K562 (cell line): ENCODE results near the gene NMRK2. TPM values are rescaled to one million over a fixed set of nuclear protein-coding genes. Genes with fewer than 3 reads are reported as not detected.
A peak's percentile ranks its signal among the peaks of the same experiment; 100 is the strongest.

ENCODE experiments used
- CREB3 ChIP-seq: fragments of 450-650 bp; conservative IDR thresholded peaks from 2 replicates; pipeline ENCODE4 v1.6.1; 2016; ENCODE audit warnings: missing genetic modification characterization, low read depth, mild to moderate bottlenecking, missing compliant biosample characterization, moderate library complexity
- ESRRA ChIP-seq: fragments of 450-650 bp; IDR thresholded peaks from 2 replicates; pipeline ENCODE4 v1.6.1; 2014; ENCODE audit warnings: low read depth, mild to moderate bottlenecking, moderate library complexity, borderline replicate concordance
- HDAC1 ChIP-seq, 2 experiments: fragments of 450-650 bp; IDR thresholded peaks; 2 replicates each; pipeline ENCODE4 v1.6.1; 2016 to 2017; ENCODE audit warnings: inconsistent platforms in 1 of 2, mild to moderate bottlenecking in 1 of 2, moderate library complexity in 1 of 2
- KDM4B ChIP-seq, 2 experiments: fragments of 450-650 bp in 1 of 2; sonication (generic) in 1 of 2; IDR thresholded peaks; 2 replicates each; pipeline ENCODE4 v1.6.1; 2016 to 2017; ENCODE audit warnings: borderline replicate concordance in 2 of 2, antibody characterized with exemption in 1 of 2, low read depth in 1 of 2, mild to moderate bottlenecking in 1 of 2
- MAX ChIP-seq: sonication (generic); formaldehyde crosslinking; IDR thresholded peaks from 2 replicates; pipeline ENCODE4 v1.9.0; 2022; ENCODE audit warnings: mild to moderate bottlenecking, missing genetic modification reagents
- MEF2D ChIP-seq: conservative IDR thresholded peaks from 2 replicates; pipeline ENCODE4 v1.6.1; 2016; ENCODE audit warnings: low read depth, missing genetic modification characterization, missing compliant biosample characterization
- MTA1 ChIP-seq: fragments of 450-650 bp; IDR thresholded peaks from 2 replicates; pipeline ENCODE4 v1.6.1; 2017; ENCODE audit warnings: borderline replicate concordance
- NELFE ChIP-seq: IDR thresholded peaks from 2 replicates; pipeline ENCODE4 v1.6.1; 2011; ENCODE audit warnings: mild to moderate bottlenecking; ENCODE audit not compliant: insufficient read depth, insufficient read length
- PHTF2 ChIP-seq: fragments of 250-450 bp; sonication (Bioruptor Pico); IDR thresholded peaks from 2 replicates; pipeline ENCODE4 v1.5.0; 2021; ENCODE audit warnings: mild to moderate bottlenecking
- SMARCA5 ChIP-seq: fragments of 450-650 bp; IDR thresholded peaks from 2 replicates; pipeline ENCODE4 v1.6.1; 2016
- SRSF3 ChIP-seq: fragments of 200-400 bp; formaldehyde crosslinking; IDR thresholded peaks from 2 replicates; pipeline ENCODE4 v1.6.1; 2016; ENCODE audit warnings: mild to moderate bottlenecking, low read length, moderate library complexity; ENCODE audit not compliant: insufficient read depth
- SUPT5H ChIP-seq: fragments of 450-650 bp; IDR thresholded peaks from 2 replicates; pipeline ENCODE4 v1.6.1; 2016
- THRB ChIP-seq: fragments of 450-650 bp; formaldehyde crosslinking; conservative IDR thresholded peaks from 2 replicates; pipeline ENCODE4 v1.4.0; 2022; ENCODE audit warnings: mild to moderate bottlenecking, missing genetic modification characterization
- TRIM24 ChIP-seq, 2 experiments: fragments of 450-650 bp; IDR thresholded peaks; 2 replicates each; pipeline ENCODE4 v1.6.1; 2016
- TRIM25 ChIP-seq: fragments of 450-650 bp; IDR thresholded peaks from 2 replicates; pipeline ENCODE4 v1.7.0; 2016; ENCODE audit warnings: borderline replicate concordance
- YBX1 ChIP-seq: fragments of 450-650 bp; IDR thresholded peaks from 2 replicates; pipeline ENCODE4 v1.7.1; 2016; ENCODE audit warnings: mild to moderate bottlenecking
- ZBTB5 ChIP-seq: fragments of 450-650 bp; IDR thresholded peaks from 2 replicates; pipeline ENCODE4 v1.6.1; 2017; ENCODE audit warnings: antibody characterized with exemption
- ZNF280A ChIP-seq: fragments of 450-650 bp; IDR thresholded peaks from 2 replicates; pipeline ENCODE4 v1.6.1; 2018; ENCODE audit warnings: mild to moderate bottlenecking, low read depth; ENCODE audit not compliant: partially characterized antibody
- polyA plus RNA-seq, 8 experiments: library from polyadenylated mRNA; depleted of rRNA in 4 of 8; stranded (reverse) in 5 of 8; unstranded in 3 of 8; fragments of >200 nt; fragmentation: Nextera tagmentation in 2 of 8; fragmentation: Illumina TruSeq in 1 of 8; extraction: Ambion mirVana in 2 of 8; extraction: Trizol in 1 of 8; gene quantifications; 2 replicates each; pipeline versions ENCODE4 v1.2.1 to v1.2.3, GENCODE V29; 2011 to 2014; ENCODE audit warnings: inconsistent platforms in 1 of 8, missing spikeins in 1 of 8
- total RNA-seq, 7 experiments: library from RNA; depleted of rRNA in 6 of 7; stranded (reverse); fragments of >200 nt in 6 of 7; fragmentation: Illumina TruSeq in 2 of 7; extraction: Trizol in 2 of 7; gene quantifications; 2 replicates each; pipeline versions ENCODE4 v1.2.1 to v1.2.3, GENCODE V29; 2011 to 2021; ENCODE audit warnings: low replicate concordance in 1 of 7
- TF ChIP-seq, protein P1 (sequence below): fragments of 250-450 bp; sonication (Bioruptor Pico); IDR thresholded peaks from 2 replicates; pipeline ENCODE4 v1.9.0; 2021; ENCODE audit warnings: mild to moderate bottlenecking, inconsistent platforms

NMRK2 gene
- total and polyA plus RNA-seq, 9 of the 15 experiments (the other 6 are each of a cell fraction or from before 2014, with no cell fraction given): not detected

- TF ChIP-seq KDM4B (IDR thresholded peaks at IDR 0.05; ENCODE audit: borderline replicate concordance in 2 of 2, low read depth in 1 of 2): no peak
- no peak for TF ChIP-seq CREB3 (tag)
- peak in 1 of 2 experiments; percentile 35; a peak in 1 of 4 replicates for TF ChIP-seq HDAC1 (IDR thresholded peaks at IDR 0.05)
- no peak for TF ChIP-seq ESRRA
- TF ChIP-seq PHTF2 (CRISPR knock-in tag): no peak
- TF ChIP-seq NELFE: no peak
- TF ChIP-seq MAX (CRISPR knock-in tag): no peak
- TF ChIP-seq ZNF280A: peak; percentile 58
- TF ChIP-seq SRSF3: no peak
- 0 out of 2 replicates have a peak, but pooled peaks have one; percentile 51 for TF ChIP-seq MTA1
- TF ChIP-seq TRIM24 (IDR thresholded peaks at IDR 0.05): peak; percentile 28 to 58; a peak in 2 of 4 replicates
- peak; percentile 1; the same call in 1 of the 2 replicates for TF ChIP-seq YBX1
- TF ChIP-seq, protein P1, sequence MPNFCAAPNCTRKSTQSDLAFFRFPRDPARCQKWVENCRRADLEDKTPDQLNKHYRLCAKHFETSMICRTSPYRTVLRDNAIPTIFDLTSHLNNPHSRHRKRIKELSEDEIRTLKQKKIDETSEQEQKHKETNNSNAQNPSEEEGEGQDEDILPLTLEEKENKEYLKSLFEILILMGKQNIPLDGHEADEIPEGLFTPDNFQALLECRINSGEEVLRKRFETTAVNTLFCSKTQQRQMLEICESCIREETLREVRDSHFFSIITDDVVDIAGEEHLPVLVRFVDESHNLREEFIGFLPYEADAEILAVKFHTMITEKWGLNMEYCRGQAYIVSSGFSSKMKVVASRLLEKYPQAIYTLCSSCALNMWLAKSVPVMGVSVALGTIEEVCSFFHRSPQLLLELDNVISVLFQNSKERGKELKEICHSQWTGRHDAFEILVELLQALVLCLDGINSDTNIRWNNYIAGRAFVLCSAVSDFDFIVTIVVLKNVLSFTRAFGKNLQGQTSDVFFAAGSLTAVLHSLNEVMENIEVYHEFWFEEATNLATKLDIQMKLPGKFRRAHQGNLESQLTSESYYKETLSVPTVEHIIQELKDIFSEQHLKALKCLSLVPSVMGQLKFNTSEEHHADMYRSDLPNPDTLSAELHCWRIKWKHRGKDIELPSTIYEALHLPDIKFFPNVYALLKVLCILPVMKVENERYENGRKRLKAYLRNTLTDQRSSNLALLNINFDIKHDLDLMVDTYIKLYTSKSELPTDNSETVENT (CRISPR knock-in tag): no peak
- TF ChIP-seq TRIM25: 0 out of 2 replicates have a peak, but pooled peaks have one; percentile 7
- TF ChIP-seq ZBTB5: 0 out of 2 replicates have a peak, but pooled peaks have one; percentile 42
- TF ChIP-seq MEF2D (tag): no peak
- peak; percentile 91 for TF ChIP-seq SMARCA5
- peak; percentile 16; the same call in 1 of the 2 replicates for TF ChIP-seq SUPT5H
- 0 out of 2 replicates have a peak, but pooled peaks have one; percentile 14 for TF ChIP-seq THRB (CRISPR knock-in tag)
These were observed 57.9 kb downstream of the NMRK2 start (continued) for GRCh38 chr19:3990815-3991117.
